ENCODE data around the gene TPX2.

GRCh38 chr20:31831211-31831610 is 92.1 kb downstream of the TPX2 start:
- TF ChIP-seq CTCF (IDR thresholded peaks at IDR 0.05) (no peak), POLR2A (IDR thresholded peaks at IDR 0.05) (no peak)

All from lower leg skin (tissue), 3 donors.